ENCODE measurements around the gene MTHFD2L. TPM values are rescaled to one million over a fixed set of nuclear protein-coding genes. Genes with fewer than 3 reads are reported as not detected.
A peak's percentile ranks its signal among the peaks of the same experiment; 100 is the strongest.

MTHFD2L gene
- total and polyA plus RNA-seq, 10 of the 15 experiments (the other 5 are each of a cell fraction or from before 2014, with no cell fraction given), result 4.8 to 25.4 (median 14.4) TPM

- TF ChIP-seq MAX (IDR thresholded peaks at IDR 0.05; ENCODE audit: low read depth, low read length) (no peak), NR2C1 (IDR thresholded peaks at IDR 0.05) (no peak)
Measured at GRCh38 chr4:74156521-74156920, 1.4 kb upstream of the MTHFD2L start (continued).

GRCh38 chr4:74157154-74157553 is 764 bp upstream of the MTHFD2L start:
- Histone ChIP-seq H3K4me2 (ENCODE audit: control insufficient read depth, insufficient read depth) (peak overlapping the region; percentile 95), H3K9me3 (replicated peaks; ENCODE audit: control insufficient read depth, insufficient read depth, low read length) (no peaks in the 10 kb centered on the region), H3K79me2 (ENCODE audit: control insufficient read depth, insufficient read depth, low read length) (peaks cover 35% of the 10 kb centered on the region), H4K20me1 (ENCODE audit: control insufficient read depth, insufficient read depth) (no peaks in the 10 kb centered on the region), H2AFZ (ENCODE audit: control insufficient read depth, low read depth, low read length) (peak overlapping the region; percentile 98), H3K4me3 (peak overlapping the region; percentile 74), H3K4me1 (ENCODE audit: control insufficient read depth, insufficient read depth, low read length) (peaks cover 2% of the 10 kb centered on the region; the same call in 1 of the 2 replicates), H3K9ac (ENCODE audit: control insufficient read depth, insufficient read depth, low read length) (peak overlapping the region; percentile 89), H3K36me3 (ENCODE audit: control insufficient read depth in 2 of 2, insufficient read depth in 2 of 2, low read length in 1 of 2) (peaks cover 0 to 10% of the 10 kb centered on the region in 2 experiments; a peak in 3 of 4 replicates), H3K27ac (ENCODE audit: control insufficient read depth, insufficient read depth) (0 out of 2 replicates have a peak overlapping the region, but pooled peaks have one; percentile 81), H3K27me3 (replicated peaks in 1 of 2; ENCODE audit: control insufficient read depth in 2 of 2, insufficient read depth in 2 of 2, low read length in 1 of 2) (peaks cover 0 to 3% of the 10 kb centered on the region in 2 experiments; a peak in 1 of 4 replicates)
- DNase-seq (ENCODE audit: low read depth, low spot score), result no peak
- ChIA-PET RAD21 (ENCODE audit: unreplicated experiment) (interaction anchor here (0.9 kb wide), 1 partner anchor 9 kb away, joined by 4 read pairs; no protein-coding TSS in a partner anchor), SMC1A (ENCODE audit: uncharacterized antibody, unreplicated experiment) (no interaction called here), POLR2A (no interaction called here), CTCF (interaction anchor here (0.7 to 1.0 kb wide), 4 partner anchors 22 to 776 kb away, joined by 3 to 5 read pairs (median 3); no protein-coding TSS in a partner anchor)
- WGBS (ENCODE audit: insufficient coverage, insufficient replicate concordance, low lambda C conversion rate, missing lambda C conversion rate), result 4% methylated on average over 2 of the region's 2 CpGs
- BruUV-seq (replicated peaks), result no TSS peak
- intact Hi-C loops (cut with micrococcal nuclease; ENCODE audit: unreplicated experiment) (no loop called here), in situ Hi-C loops (cut with MboI) (loop anchor here (25.0 kb wide), 1 partner anchor 1095 kb away; the partner anchor contains the start of gene COX18)
- FAIRE-seq, result no peak
- no peak for TF ChIP-seq WRNIP1 (IDR thresholded peaks at IDR 0.05; ENCODE audit: borderline replicate concordance, low read depth, low read length)
- no peak for TF ChIP-seq SUZ12 (IDR thresholded peaks at IDR 0.05; ENCODE audit: unreplicated experiment)
- TF ChIP-seq CHD2 (IDR thresholded peaks at IDR 0.05; ENCODE audit: borderline replicate concordance, low read depth, low read length), result no peak
- TF ChIP-seq MYC (IDR thresholded peaks at IDR 0.05; ENCODE audit: insufficient read depth, insufficient read length, insufficient replicate concordance, low read length, severe bottlenecking), result no peak
- no peak for TF ChIP-seq HCFC1 (IDR thresholded peaks at IDR 0.05; ENCODE audit: low read length)
- TF ChIP-seq IKZF2 (IDR thresholded peaks at IDR 0.05), result no peak
- TF ChIP-seq MLLT1 (IDR thresholded peaks at IDR 0.05), result no peak
- TF ChIP-seq ZNF384 (IDR thresholded peaks at IDR 0.05; ENCODE audit: borderline replicate concordance, low read depth, low read length), result no peak
- TF ChIP-seq SMC3 (IDR thresholded peaks at IDR 0.05; ENCODE audit: borderline replicate concordance, low read length), result no peak
- TF ChIP-seq SREBF1 (IDR thresholded peaks at IDR 0.05; ENCODE audit: low read length), result no peak
- no peak for TF ChIP-seq CBX5 (IDR thresholded peaks at IDR 0.05; ENCODE audit: low read depth)
- ATAC-seq, result no peak
